Right atrium auricular region (tissue), 2 donors: ENCODE results near the gene TRIO. TPM values are rescaled to one million over a fixed set of nuclear protein-coding genes. Genes with fewer than 3 reads are reported as not detected.

ENCODE experiments used
- DNase-seq: peaks from one replicate; pipeline ENCODE4 v3.0.0-alpha.2; 2019; ENCODE audit warnings: low spot score
- H3K27ac ChIP-seq, 2 donors: fragments of 200-600 bp; sonication (generic); 1 replicate in 1 of 2; 2 replicates in 1 of 2; pipeline ENCODE4 v1.5.1; 2016 to 2019
- H3K27me3 ChIP-seq, 2 donors: fragments of 200-600 bp; sonication (generic); one replicate each; pipeline versions ENCODE4 v1.5.1 to v1.6.0; 2017 to 2019
- H3K36me3 ChIP-seq: fragments of 200-600 bp; sonication (generic); one replicate; pipeline ENCODE4 v1.5.1; 2016
- H3K4me1 ChIP-seq, 2 donors: fragments of 200-600 bp; sonication (generic); one replicate each; pipeline versions ENCODE4 v1.5.1 to v1.6.0; 2017 to 2019
- H3K4me3 ChIP-seq, 2 donors: fragments of 200-600 bp; sonication (generic); 1 replicate in 1 of 2; 2 replicates in 1 of 2; pipeline ENCODE4 v1.5.1; 2017 to 2019; ENCODE audit warnings: mild to moderate bottlenecking in 1 of 2, moderate library complexity in 1 of 2
- H3K9me3 ChIP-seq, 2 donors: fragments of 200-600 bp; sonication (generic); one replicate each; pipeline ENCODE4 v1.5.1; 2019
- CTCF ChIP-seq, 2 donors: fragments of 200-600 bp; sonication (generic); IDR thresholded peaks; one replicate each; pipeline ENCODE4 v1.5.1; 2019; ENCODE audit warnings: antibody characterized with exemption in 2 of 2
- total RNA-seq, 2 donors: library from RNA; depleted of rRNA; stranded (reverse); fragments of >200 nt; gene quantifications; one replicate each; pipeline ENCODE4 v1.1.0, GENCODE V29; 2016

TRIO gene
- total RNA-seq, 2 donors from 2014 or later, result 51.6 to 67.0 TPM

GRCh38 chr5:14313986-14314690 is 171.0 kb downstream of the TRIO start:
- no peak for TF ChIP-seq CTCF (IDR thresholded peaks at IDR 0.05)
- Histone ChIP-seq H3K9me3 (no peaks in the 10 kb centered on the region), H3K36me3 (peaks cover 54% of the 10 kb centered on the region), H3K4me1 (peaks cover 0 to 11% of the 10 kb centered on the region in 2 donors), H3K27ac (no peak overlapping the region), H3K4me3 (no peak overlapping the region), H3K27me3 (no peaks in the 10 kb centered on the region)
- no peak for DNase-seq

- H3K4me3 ChIP-seq, result no peak overlapping the region
- H3K36me3 ChIP-seq, result peaks cover 39% of the 10 kb centered on the region
- H3K4me1 ChIP-seq, result peaks cover 0 to 3% of the 10 kb centered on the region in 2 donors
- DNase-seq, result no peak
- no peaks in the 10 kb centered on the region for H3K27me3 ChIP-seq
- no peaks in the 10 kb centered on the region for H3K9me3 ChIP-seq
- TF ChIP-seq CTCF (IDR thresholded peaks at IDR 0.05), result no peak
- no peak overlapping the region for H3K27ac ChIP-seq
Measured at GRCh38 chr5:14316471-14316870, 173.3 kb downstream of the TRIO start.

GRCh38 chr5:14319102-14319501 is 176.0 kb downstream of the TRIO start:
- TF ChIP-seq CTCF (IDR thresholded peaks at IDR 0.05), result no peak
- H3K27ac ChIP-seq, result no peak overlapping the region
- no peak overlapping the region for H3K4me3 ChIP-seq
- no peaks in the 10 kb centered on the region for H3K9me3 ChIP-seq
- H3K4me1 ChIP-seq, result no peaks in the 10 kb centered on the region
- no peaks in the 10 kb centered on the region for H3K27me3 ChIP-seq
- DNase-seq, result no peak
- H3K36me3 ChIP-seq, result peaks cover 37% of the 10 kb centered on the region

GRCh38 chr5:14321936-14322335 is 178.8 kb downstream of the TRIO start:
- peaks cover 29% of the 10 kb centered on the region for H3K36me3 ChIP-seq

GRCh38 chr5:14322437-14323187 is 179.5 kb downstream of the TRIO start:
- no peak overlapping the region for H3K27ac ChIP-seq
- TF ChIP-seq CTCF (IDR thresholded peaks at IDR 0.05), result no peak
- H3K9me3 ChIP-seq, result no peaks in the 10 kb centered on the region
- no peak for DNase-seq
- peaks cover 0 to 10% of the 10 kb centered on the region in 2 donors for H3K4me1 ChIP-seq
- no peaks in the 10 kb centered on the region for H3K27me3 ChIP-seq
- peaks cover 22% of the 10 kb centered on the region for H3K36me3 ChIP-seq
- H3K4me3 ChIP-seq, result no peak overlapping the region

More at GRCh38 chr5:14321936-14322335, 178.8 kb downstream of the TRIO start:
- Histone ChIP-seq H3K4me3 (no peak overlapping the region), H3K9me3 (no peaks in the 10 kb centered on the region), H3K27me3 (no peaks in the 10 kb centered on the region), H3K27ac (no peak overlapping the region), H3K4me1 (peaks cover 0 to 10% of the 10 kb centered on the region in 2 donors)
- DNase-seq, result no peak
- no peak for TF ChIP-seq CTCF (IDR thresholded peaks at IDR 0.05)
